ENCODE data around the gene KCTD17. TPM values are rescaled to one million over a fixed set of nuclear protein-coding genes. Genes with fewer than 3 reads are reported as not detected.

The KCTD17 gene
- total RNA-seq, 1 donor from 2014 or later: 35.3 TPM

DNA sequence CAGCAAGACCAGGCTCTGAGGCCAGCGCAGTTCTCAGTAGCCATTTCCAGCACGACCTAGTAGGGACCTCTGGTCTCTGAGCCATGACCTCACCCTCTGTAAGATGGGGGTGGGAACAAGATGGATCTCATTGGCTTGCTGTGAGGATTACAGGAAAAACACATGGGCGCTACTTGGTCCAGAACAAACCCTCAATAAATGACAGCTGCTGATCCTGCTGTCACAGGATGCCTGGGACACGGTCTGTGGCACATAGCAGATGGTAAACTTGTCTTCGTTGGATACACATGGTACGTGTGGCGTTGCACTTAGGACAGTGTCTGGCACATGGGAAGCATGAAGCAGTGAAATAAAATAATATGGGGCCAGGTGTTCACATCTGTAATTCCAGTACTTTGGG, 4.5 kb upstream of the KCTD17 start:
- H3K4me3 ChIP-seq (ENCODE audit: low read depth, low read length): no peak overlapping the region
- no peaks in the 10 kb centered on the region for H3K27me3 ChIP-seq (ENCODE audit: control insufficient read depth, insufficient read depth, low read length)
- TF ChIP-seq, protein P1, sequence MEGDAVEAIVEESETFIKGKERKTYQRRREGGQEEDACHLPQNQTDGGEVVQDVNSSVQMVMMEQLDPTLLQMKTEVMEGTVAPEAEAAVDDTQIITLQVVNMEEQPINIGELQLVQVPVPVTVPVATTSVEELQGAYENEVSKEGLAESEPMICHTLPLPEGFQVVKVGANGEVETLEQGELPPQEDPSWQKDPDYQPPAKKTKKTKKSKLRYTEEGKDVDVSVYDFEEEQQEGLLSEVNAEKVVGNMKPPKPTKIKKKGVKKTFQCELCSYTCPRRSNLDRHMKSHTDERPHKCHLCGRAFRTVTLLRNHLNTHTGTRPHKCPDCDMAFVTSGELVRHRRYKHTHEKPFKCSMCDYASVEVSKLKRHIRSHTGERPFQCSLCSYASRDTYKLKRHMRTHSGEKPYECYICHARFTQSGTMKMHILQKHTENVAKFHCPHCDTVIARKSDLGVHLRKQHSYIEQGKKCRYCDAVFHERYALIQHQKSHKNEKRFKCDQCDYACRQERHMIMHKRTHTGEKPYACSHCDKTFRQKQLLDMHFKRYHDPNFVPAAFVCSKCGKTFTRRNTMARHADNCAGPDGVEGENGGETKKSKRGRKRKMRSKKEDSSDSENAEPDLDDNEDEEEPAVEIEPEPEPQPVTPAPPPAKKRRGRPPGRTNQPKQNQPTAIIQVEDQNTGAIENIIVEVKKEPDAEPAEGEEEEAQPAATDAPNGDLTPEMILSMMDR (IDR thresholded peaks at IDR 0.05; ENCODE audit: insufficient read depth, low read length, poor library complexity, severe bottlenecking): no peak
- H3K36me3 ChIP-seq (ENCODE audit: control insufficient read depth, insufficient read depth, low read length): no peaks in the 10 kb centered on the region
- no peak for DNase-seq (ENCODE audit: low read depth)

DNA sequence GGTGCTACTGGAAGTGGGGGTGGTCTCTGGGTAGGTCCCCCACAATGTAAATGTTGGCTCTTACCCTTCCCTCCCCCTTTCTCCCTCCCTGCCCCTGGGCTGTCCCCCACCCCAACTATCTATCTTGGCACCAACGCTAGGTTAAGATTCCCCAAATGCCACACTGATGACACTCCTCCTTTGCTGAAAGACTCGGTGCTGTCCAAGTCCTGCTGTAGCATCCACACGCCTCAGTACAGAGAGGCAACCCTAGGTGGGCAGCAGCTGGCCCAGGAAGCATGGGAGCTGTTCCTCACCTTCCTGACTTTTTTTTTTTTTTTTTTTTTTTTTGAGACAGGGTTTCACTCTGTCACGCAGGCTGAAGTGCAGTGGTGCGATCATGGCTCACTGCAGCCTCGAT, 3.4 kb upstream of the KCTD17 start:
- TF ChIP-seq, protein P1 (IDR thresholded peaks at IDR 0.05; ENCODE audit: insufficient read depth, low read length, poor library complexity, severe bottlenecking): no peak
- Histone ChIP-seq H3K4me3 (ENCODE audit: low read depth, low read length) (no peak overlapping the region), H3K27me3 (ENCODE audit: control insufficient read depth, insufficient read depth, low read length) (no peaks in the 10 kb centered on the region), H3K36me3 (ENCODE audit: control insufficient read depth, insufficient read depth, low read length) (no peaks in the 10 kb centered on the region)
- no peak for DNase-seq (ENCODE audit: low read depth)

DNA sequence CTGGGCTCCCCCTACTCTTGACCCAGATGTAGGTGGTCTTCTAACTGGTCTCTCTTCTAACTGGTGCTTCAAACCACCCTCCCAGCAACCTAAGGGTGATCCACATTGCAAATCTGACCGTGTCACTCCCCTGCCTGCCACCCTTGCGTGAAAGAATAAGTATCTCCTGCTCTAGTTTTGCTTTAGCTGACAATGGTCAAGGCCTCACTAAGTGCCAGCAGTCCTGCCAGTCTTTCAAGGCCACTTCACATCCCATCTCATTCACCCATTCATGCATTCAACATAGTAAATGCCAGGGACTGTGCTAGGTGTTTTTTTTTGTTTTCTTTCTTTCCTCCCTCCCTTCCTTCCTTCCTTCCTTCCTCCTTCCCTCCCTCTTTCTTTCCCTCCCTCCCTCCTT, 2.3 kb upstream of the KCTD17 start:
- Histone ChIP-seq H3K4me3 (ENCODE audit: low read depth, low read length) (no peak overlapping the region), H3K27me3 (ENCODE audit: control insufficient read depth, insufficient read depth, low read length) (no peaks in the 10 kb centered on the region), H3K36me3 (ENCODE audit: control insufficient read depth, insufficient read depth, low read length) (no peaks in the 10 kb centered on the region)
- DNase-seq (ENCODE audit: low read depth): no peak
- TF ChIP-seq, protein P1 (IDR thresholded peaks at IDR 0.05; ENCODE audit: insufficient read depth, low read length, poor library complexity, severe bottlenecking): no peak

DNA sequence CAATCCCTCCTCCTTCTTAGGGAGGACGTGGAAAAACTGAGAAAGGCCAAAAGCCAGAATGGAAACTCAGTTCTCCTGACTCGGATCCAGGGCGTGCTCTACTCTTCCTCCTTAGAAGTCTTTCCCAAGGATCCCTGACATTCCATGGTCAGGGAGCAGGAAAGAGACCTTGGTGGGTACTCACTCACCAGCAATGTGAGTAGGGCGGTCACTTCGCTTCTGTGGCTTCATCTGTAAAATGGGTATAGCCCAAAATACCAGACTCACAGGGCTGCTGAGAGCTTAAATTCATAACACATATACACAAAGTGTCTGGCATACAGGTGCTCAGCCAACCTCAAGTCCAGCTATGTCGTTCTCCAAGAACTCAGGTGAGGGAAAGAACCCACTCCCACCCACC, 629 bp upstream of the KCTD17 start:
- TF ChIP-seq, protein P1 (IDR thresholded peaks at IDR 0.05; ENCODE audit: insufficient read depth, low read length, poor library complexity, severe bottlenecking): no peak
- no peak for DNase-seq (ENCODE audit: low read depth)
- Histone ChIP-seq H3K36me3 (ENCODE audit: control insufficient read depth, insufficient read depth, low read length) (no peaks in the 10 kb centered on the region), H3K4me3 (ENCODE audit: low read depth, low read length) (no peak overlapping the region), H3K27me3 (ENCODE audit: control insufficient read depth, insufficient read depth, low read length) (no peaks in the 10 kb centered on the region)

DNA sequence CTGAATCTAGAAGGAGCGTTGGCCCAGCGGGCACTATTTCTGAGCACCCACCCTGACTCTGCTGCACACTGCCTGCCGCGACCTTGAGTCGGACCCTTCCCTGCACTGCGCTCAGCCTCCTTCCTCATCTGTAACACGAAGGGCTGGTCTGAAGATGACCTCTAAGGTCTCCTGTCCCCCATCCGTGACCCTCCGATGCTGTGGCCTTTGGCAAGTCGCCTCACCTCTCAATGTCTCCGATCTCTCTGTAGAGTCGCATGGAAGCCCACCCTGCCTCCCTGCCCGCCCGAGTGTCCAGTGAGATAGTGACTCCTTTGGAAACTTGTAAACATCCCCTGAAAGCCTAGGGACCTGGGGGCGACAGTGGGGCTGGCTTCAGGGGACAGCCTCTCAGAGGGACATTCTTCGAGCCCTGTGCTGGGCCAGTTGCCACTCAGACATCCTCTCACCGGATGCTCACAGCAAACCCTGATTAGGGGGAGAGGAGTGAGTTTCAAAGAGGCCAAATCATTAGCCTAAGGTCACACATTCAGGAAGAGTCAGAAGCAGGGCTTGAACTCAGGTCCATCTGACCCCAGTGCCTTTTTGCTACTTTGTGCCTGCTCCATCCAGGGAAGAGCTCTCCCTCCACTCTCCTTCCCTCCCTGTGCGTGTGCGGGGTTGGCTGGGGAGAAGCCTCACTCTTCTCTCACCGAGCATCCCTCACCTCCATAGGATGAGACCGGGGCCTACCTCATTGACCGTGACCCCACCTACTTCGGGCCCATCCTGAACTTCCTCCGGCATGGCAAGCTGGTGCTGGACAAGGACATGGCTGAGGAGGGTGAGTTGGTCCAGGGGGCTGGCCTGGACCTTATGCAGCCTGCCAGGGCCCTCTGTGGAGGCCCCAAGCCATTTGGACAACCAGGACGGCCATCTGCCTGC, 1.1 kb downstream of the KCTD17 start:
- DNase-seq (ENCODE audit: low read depth): no peak
- peak overlapping the region; percentile 73 for H3K4me3 ChIP-seq (ENCODE audit: low read depth, low read length)
- no peaks in the 10 kb centered on the region for H3K36me3 ChIP-seq (ENCODE audit: control insufficient read depth, insufficient read depth, low read length)
- TF ChIP-seq, protein P1 (IDR thresholded peaks at IDR 0.05; ENCODE audit: insufficient read depth, low read length, poor library complexity, severe bottlenecking): no peak
- H3K27me3 ChIP-seq (ENCODE audit: control insufficient read depth, insufficient read depth, low read length): no peaks in the 10 kb centered on the region
